Chondrocyte (in vitro differentiated cells): ENCODE results near the gene LEKR1. TPM values are rescaled to one million over a fixed set of nuclear protein-coding genes. Genes with fewer than 3 reads are reported as not detected.

ENCODE experiments used
- DNase-seq: peaks from one replicate; pipeline ENCODE4 v3.0.0; 2021; ENCODE audit warnings: mixed read lengths, low spot score
- H3K27ac Mint-ChIP-seq: one replicate; pipeline ENCODE4 v1.8.0; 2021; ENCODE audit warnings: mild to moderate bottlenecking, moderate library complexity, mixed read lengths; ENCODE audit not compliant: unreplicated experiment
- H3K27me3 Mint-ChIP-seq: 2 replicates; pipeline ENCODE4 v1.8.0; 2021; ENCODE audit warnings: low read depth, mixed read lengths
- H3K36me3 Mint-ChIP-seq: 2 replicates; pipeline ENCODE4 v1.8.0; 2021; ENCODE audit warnings: low read depth, mixed read lengths
- H3K4me1 Mint-ChIP-seq: 2 replicates; pipeline ENCODE4 v1.8.0; 2021; ENCODE audit warnings: low read depth, mild to moderate bottlenecking, mixed read lengths
- H3K4me3 Mint-ChIP-seq: one replicate; pipeline ENCODE4 v1.8.0; 2021; ENCODE audit warnings: mild to moderate bottlenecking, moderate library complexity, mixed read lengths; ENCODE audit not compliant: unreplicated experiment
- H3K9me3 Mint-ChIP-seq: 2 replicates; pipeline ENCODE4 v1.8.0; 2021; ENCODE audit warnings: low read depth, mixed read lengths
- CTCF ChIP-seq: fragments of 200-600 bp; sonication (generic); IDR thresholded peaks from 2 replicates; pipeline ENCODE4 v1.5.0; 2021; ENCODE audit warnings: antibody characterized with exemption, mild to moderate bottlenecking, moderate library complexity
- total RNA-seq: library from RNA; stranded (reverse); gene quantifications from 3 replicates; pipeline ENCODE4 v1.2.1, GENCODE V29; 2021

The LEKR1 gene
- total RNA-seq, 1 donor from 2014 or later: 0.45 TPM

- H3K9me3 Mint-ChIP-seq: peaks cover 2% of the 10 kb centered on the region
These were observed 4.9 kb downstream of the LEKR1 start for GRCh38 chr3:156831006-156831405.

GRCh38 chr3:156834435-156834834 is 8.3 kb downstream of the LEKR1 start:
- no peaks in the 10 kb centered on the region for H3K27me3 Mint-ChIP-seq
- no peak overlapping the region for H3K4me3 Mint-ChIP-seq
- peaks cover 3% of the 10 kb centered on the region for H3K36me3 Mint-ChIP-seq
- no peak overlapping the region for H3K27ac Mint-ChIP-seq
- no peak for DNase-seq
- H3K9me3 Mint-ChIP-seq: peaks cover 2% of the 10 kb centered on the region
- no peak for TF ChIP-seq CTCF
- H3K4me1 Mint-ChIP-seq: peaks cover 3% of the 10 kb centered on the region

More at GRCh38 chr3:156831006-156831405, 4.9 kb downstream of the LEKR1 start:
- no peak for DNase-seq
- no peaks in the 10 kb centered on the region for H3K27me3 Mint-ChIP-seq
- peaks cover 3% of the 10 kb centered on the region for H3K36me3 Mint-ChIP-seq
- TF ChIP-seq CTCF: no peak
- no peak overlapping the region for H3K27ac Mint-ChIP-seq
- peaks cover 7% of the 10 kb centered on the region for H3K4me1 Mint-ChIP-seq
- no peak overlapping the region for H3K4me3 Mint-ChIP-seq

- Mint-ChIP-seq H3K36me3 (peaks cover 3% of the 10 kb centered on the region), H3K4me1 (peaks cover 3% of the 10 kb centered on the region)
These were observed 8.9 kb downstream of the LEKR1 start for GRCh38 chr3:156834962-156835535.

GRCh38 chr3:156836701-156837100 is 10.5 kb downstream of the LEKR1 start:
- no peak for TF ChIP-seq CTCF
- no peak for DNase-seq
- Mint-ChIP-seq H3K4me3 (no peak overlapping the region), H3K4me1 (peaks cover 3% of the 10 kb centered on the region), H3K27me3 (no peaks in the 10 kb centered on the region), H3K27ac (no peak overlapping the region), H3K9me3 (no peaks in the 10 kb centered on the region), H3K36me3 (no peaks in the 10 kb centered on the region)

More at GRCh38 chr3:156834962-156835535, 8.9 kb downstream of the LEKR1 start:
- peaks cover 2% of the 10 kb centered on the region for H3K9me3 Mint-ChIP-seq
- no peak for TF ChIP-seq CTCF
- H3K27me3 Mint-ChIP-seq: no peaks in the 10 kb centered on the region
- no peak overlapping the region for H3K4me3 Mint-ChIP-seq
- DNase-seq: no peak
- H3K27ac Mint-ChIP-seq: no peak overlapping the region

- Mint-ChIP-seq H3K36me3 (no peaks in the 10 kb centered on the region), H3K27me3 (no peaks in the 10 kb centered on the region), H3K4me3 (no peak overlapping the region), H3K27ac (no peak overlapping the region), H3K9me3 (no peaks in the 10 kb centered on the region), H3K4me1 (peaks cover 3% of the 10 kb centered on the region)
- no peak for DNase-seq
- no peak for TF ChIP-seq CTCF
These were observed 11.0 kb downstream of the LEKR1 start for GRCh38 chr3:156837115-156837514.
